Naive thymus-derived CD8-positive, alpha-beta T cell (primary cell): ENCODE results near the gene HAVCR1. TPM values are rescaled to one million over a fixed set of nuclear protein-coding genes. Genes with fewer than 3 reads are reported as not detected.
"Not testable (repeated sequence)": the region's sequence is repeated elsewhere in the genome, so short reads cannot be mapped to it uniquely, and the experiment has no call there.

Experiments
- ATAC-seq, 2 donors: fragments of 150-1000 bp; cut with Tn5 transposase in 1 of 2; sonication (Bioruptor Pico), chemical (Tn5 transposase) in 1 of 2; 1 replicate in 1 of 2; 2 replicates in 1 of 2; pipeline ENCODE4 v1.10.0; 2021; ENCODE audit warnings: mild to moderate bottlenecking in 2 of 2, moderate library complexity in 2 of 2
- POLR2A ChIA-PET: fragments of 350-600 bp; sonication (Branson Sonifier 250); formaldehyde crosslinking; loops from one replicate; lab custom pipeline; 2021; ENCODE audit warnings: antibody characterized with exemption; lab: Charles Lee
- DNase-seq, 10 donors: peaks; one replicate each; pipeline versions ENCODE4 v3.0.0 to v3.0.0-alpha.2; 2020 to 2022
- H3K27ac Mint-ChIP-seq, 10 donors: one replicate each; pipeline ENCODE4 v1.8.0; 2020 to 2022; ENCODE audit warnings: mild to moderate bottlenecking in 10 of 10, mixed read lengths in 10 of 10, moderate library complexity in 4 of 10, inconsistent platforms in 1 of 10
- H3K27me3 Mint-ChIP-seq, 5 donors: one replicate each; pipeline ENCODE4 v1.8.0; 2021 to 2022; ENCODE audit warnings: mixed read lengths in 5 of 5
- H3K36me3 Mint-ChIP-seq, 3 donors: one replicate each; pipeline ENCODE4 v1.8.0; 2020 to 2022; ENCODE audit warnings: mixed read lengths in 3 of 3, mild to moderate bottlenecking in 2 of 3, inconsistent platforms in 1 of 3
- H3K4me1 Mint-ChIP-seq, 4 donors: one replicate each; pipeline ENCODE4 v1.8.0; 2021 to 2022; ENCODE audit warnings: mixed read lengths in 4 of 4
- H3K4me3 Mint-ChIP-seq, 10 donors: one replicate each; pipeline ENCODE4 v1.8.0; 2020 to 2022; ENCODE audit warnings: mild to moderate bottlenecking in 10 of 10, mixed read lengths in 10 of 10, moderate library complexity in 6 of 10, inconsistent platforms in 1 of 10
- H3K9me3 Mint-ChIP-seq, 9 donors: one replicate each; pipeline ENCODE4 v1.8.0; 2020 to 2022; ENCODE audit warnings: mixed read lengths in 9 of 9, mild to moderate bottlenecking in 3 of 9, inconsistent platforms in 1 of 9, moderate library complexity in 1 of 9
- polyA plus RNA-seq, 3 donors: library from polyadenylated mRNA; unstranded; fragments of 300-500 nt; fragmentation: Illumina TruSeq; gene quantifications; one replicate each; pipeline ENCODE4 v1.2.3, GENCODE V29; 2021
- total RNA-seq, 8 experiments: library from RNA in 2 of 8; stranded (reverse) in 2 of 8; gene quantifications; one replicate each; pipeline ENCODE4 v1.2.3 and lab custom pipeline; 2021 to 2026

The HAVCR1 gene
- total and polyA plus RNA-seq, 5 experiments from 2014 or later: 2.3 to 30.2 (median 4.7) TPM

DNA sequence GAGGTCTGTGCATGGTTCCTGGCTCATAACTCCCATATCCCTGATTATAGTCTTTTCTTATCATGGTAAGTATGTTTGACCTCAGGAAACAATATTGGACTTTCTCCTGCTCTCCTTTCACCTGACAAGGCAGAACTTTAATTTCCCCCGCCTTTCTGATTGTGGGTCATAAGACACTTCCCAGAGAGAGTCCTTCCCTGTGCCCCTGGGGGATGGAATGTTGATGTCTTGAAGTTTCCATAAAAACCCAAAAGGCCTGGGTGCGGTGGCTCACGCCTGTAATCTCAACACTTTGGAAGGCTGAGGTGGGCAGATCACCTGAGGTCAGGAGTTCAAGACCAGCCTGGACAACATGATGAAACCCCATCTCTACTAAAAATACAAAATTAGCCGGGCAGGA is 11.9 kb downstream of the HAVCR1 start:
- POLR2A ChIA-PET, H3K27me3 Mint-ChIP-seq, ATAC-seq, H3K9me3 Mint-ChIP-seq, DNase-seq: not testable (repeated sequence)
- Mint-ChIP-seq H3K27ac (peak overlapping the region in 9 of 10 donors; percentile 21 to 92 (median 81)), H3K36me3 (peaks cover 6 to 24% (median 8%) of the 10 kb centered on the region in 3 donors), H3K4me1 (peaks cover 40 to 76% (median 63%) of the 10 kb centered on the region in 4 donors), H3K4me3 (peak overlapping the region in 7 of 10 donors; percentile 12 to 92 (median 36))

- Mint-ChIP-seq H3K27me3 (no peaks in the 10 kb centered on the region), H3K36me3 (peaks cover 6 to 29% (median 16%) of the 10 kb centered on the region in 3 donors), H3K9me3 (peaks cover 0 to 2% (median 0%) of the 10 kb centered on the region in 9 donors), H3K4me3 (peak overlapping the region in 7 of 10 donors; percentile 2 to 58 (median 34)), H3K4me1 (peaks cover 36 to 66% (median 56%) of the 10 kb centered on the region in 4 donors), H3K27ac (peak overlapping the region in 8 of 10 donors; percentile 27 to 87 (median 81))
- ATAC-seq (no peak), DNase-seq (no peak)
- POLR2A ChIA-PET: interaction anchor here (1.0 to 1.3 kb wide), 2 partner anchors 21 to 97 kb away, joined by 3 to 4 read pairs; partner anchors contain the start of gene MED7
Observed at GRCh38 chr5:157046041-157046440, 12.9 kb downstream of the HAVCR1 start.

- ATAC-seq: no peak
- H3K4me3 Mint-ChIP-seq: peak overlapping the region in 5 of 10 donors; percentile 14 to 58 (median 34)
- H3K9me3 Mint-ChIP-seq: peaks cover 0 to 2% (median 0%) of the 10 kb centered on the region in 9 donors
- H3K36me3 Mint-ChIP-seq: peaks cover 6 to 30% (median 18%) of the 10 kb centered on the region in 3 donors
- H3K27ac Mint-ChIP-seq: peak overlapping the region in 8 of 10 donors; percentile 27 to 87 (median 71)
- H3K27me3 Mint-ChIP-seq: no peaks in the 10 kb centered on the region
- POLR2A ChIA-PET: interaction anchor here (1.0 to 1.3 kb wide), 2 partner anchors 20 to 97 kb away, joined by 3 to 4 read pairs; partner anchors contain the start of gene MED7
- peaks cover 33 to 62% (median 53%) of the 10 kb centered on the region in 4 donors for H3K4me1 Mint-ChIP-seq
- no peak for DNase-seq
Observed at GRCh38 chr5:157045601-157046000, 13.3 kb downstream of the HAVCR1 start.

- H3K9me3 Mint-ChIP-seq: no peaks in the 10 kb centered on the region
- DNase-seq (no peak), ATAC-seq (no peak)
- H3K4me1 Mint-ChIP-seq: peaks cover 11 to 21% (median 12%) of the 10 kb centered on the region in 4 donors
- H3K4me3 Mint-ChIP-seq: peak overlapping the region in 8 of 10 donors; percentile 1 to 72 (median 48)
- POLR2A ChIA-PET: no interaction called here
- no peaks in the 10 kb centered on the region for H3K27me3 Mint-ChIP-seq
- peak overlapping the region in 7 of 10 donors; percentile 2 to 86 (median 44) for H3K27ac Mint-ChIP-seq
- peaks cover 0 to 57% (median 28%) of the 10 kb centered on the region in 3 donors for H3K36me3 Mint-ChIP-seq
Observed at GRCh38 chr5:157038568-157039187, 20.2 kb downstream of the HAVCR1 start.

DNA sequence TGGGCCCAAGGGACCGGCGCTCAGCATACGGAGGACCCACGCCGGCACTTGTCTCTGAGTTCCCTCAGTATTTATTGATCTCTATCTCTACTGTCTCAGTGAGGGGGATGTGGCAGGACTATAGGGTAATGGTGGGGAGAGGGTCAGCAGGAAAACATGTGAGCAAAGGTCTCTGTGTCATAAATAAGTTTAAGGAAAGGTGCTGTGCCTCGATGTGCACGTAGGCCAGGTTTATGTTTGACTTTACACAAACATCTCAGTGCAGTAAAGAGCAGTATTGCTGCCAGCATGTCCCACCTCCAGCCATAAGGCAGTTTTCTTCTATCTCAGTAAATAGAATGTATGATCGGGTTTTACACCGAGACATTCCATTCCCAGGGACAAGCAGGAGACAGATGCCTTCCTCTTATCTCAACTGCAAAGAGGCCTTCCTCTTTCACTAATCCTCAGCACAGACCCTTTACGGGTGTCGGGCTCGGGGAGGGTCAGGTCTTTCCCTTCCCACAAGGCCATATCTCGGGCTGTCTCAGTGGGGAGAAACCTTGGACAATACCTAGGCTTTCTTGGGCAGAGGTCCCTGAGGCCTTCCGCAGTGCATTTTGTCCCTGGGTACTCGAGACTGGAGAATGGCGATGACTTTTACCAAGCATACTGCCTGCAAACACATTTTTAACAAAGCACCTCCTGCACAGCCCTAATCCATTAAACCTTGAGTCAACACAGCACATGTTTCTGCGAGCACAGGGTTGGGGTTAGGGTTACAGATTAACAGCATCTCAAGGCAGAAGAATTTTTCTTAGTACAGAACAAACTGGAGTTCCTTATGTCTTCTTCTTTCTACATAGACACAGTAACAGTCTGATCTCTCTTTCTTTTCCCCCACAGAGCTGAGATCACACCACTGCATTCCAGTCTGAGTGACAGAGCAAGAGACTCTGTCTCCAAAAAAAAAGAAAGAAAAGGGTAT is 24.5 kb downstream of the HAVCR1 start:
- Mint-ChIP-seq H3K27ac (peak overlapping the region in 3 of 10 donors; percentile 45 to 66 (median 54)), H3K4me1 (peaks cover 12 to 27% (median 22%) of the 10 kb centered on the region in 4 donors), H3K36me3 (peaks cover 0 to 65% (median 24%) of the 10 kb centered on the region in 3 donors)
- H3K4me3 Mint-ChIP-seq, ATAC-seq, H3K27me3 Mint-ChIP-seq, H3K9me3 Mint-ChIP-seq, DNase-seq, POLR2A ChIA-PET: not testable (repeated sequence)

DNA sequence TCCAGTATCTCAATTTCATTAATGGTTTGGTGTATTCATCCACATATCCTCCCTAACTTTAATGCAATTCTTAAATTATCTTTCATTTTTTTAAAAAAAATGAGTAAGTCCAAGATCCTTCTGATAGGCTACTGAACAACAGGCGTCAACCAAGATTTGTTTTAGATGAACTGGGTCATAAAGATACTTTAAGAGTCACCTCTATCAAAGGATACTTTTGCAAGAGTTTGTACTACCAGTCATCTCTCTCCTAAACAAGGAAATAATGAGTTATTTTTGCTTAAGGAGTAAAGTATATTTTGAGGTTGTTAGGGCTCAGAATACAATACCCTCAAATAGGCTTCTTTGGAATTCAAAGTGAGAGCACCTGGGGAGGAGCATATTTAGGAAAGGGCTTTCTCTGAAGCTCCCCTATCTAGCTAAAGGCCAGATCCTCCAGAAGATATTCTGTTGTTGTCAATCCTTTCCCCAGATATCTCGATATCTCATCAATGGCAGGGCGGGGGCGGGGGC is 25.8 kb downstream of the HAVCR1 start:
- H3K27me3 Mint-ChIP-seq: peaks cover 0 to 2% (median 0%) of the 10 kb centered on the region in 5 donors

GRCh38 chr5:157030692-157031091 is 28.2 kb downstream of the HAVCR1 start:
- ATAC-seq: no peak
- no peak for DNase-seq
- peak overlapping the region in 7 of 10 donors; percentile 0 to 78 (median 38) for H3K27ac Mint-ChIP-seq
- H3K36me3 Mint-ChIP-seq: peaks cover 0 to 51% (median 15%) of the 10 kb centered on the region in 3 donors
- H3K9me3 Mint-ChIP-seq: no peaks in the 10 kb centered on the region
- H3K4me3 Mint-ChIP-seq: no peak overlapping the region
- H3K4me1 Mint-ChIP-seq: peaks cover 1 to 34% (median 32%) of the 10 kb centered on the region in 4 donors
- peaks cover 0 to 2% (median 0%) of the 10 kb centered on the region in 5 donors for H3K27me3 Mint-ChIP-seq
- POLR2A ChIA-PET: no interaction called here

More for the DNA sequence above, 25.8 kb downstream of the HAVCR1 start:
- H3K9me3 Mint-ChIP-seq: no peaks in the 10 kb centered on the region
- no peak overlapping the region for H3K4me3 Mint-ChIP-seq
- DNase-seq (no peak), ATAC-seq (no peak)
- H3K36me3 Mint-ChIP-seq: peaks cover 0 to 64% (median 24%) of the 10 kb centered on the region in 3 donors
- H3K4me1 Mint-ChIP-seq: peaks cover 7 to 26% (median 21%) of the 10 kb centered on the region in 4 donors
- H3K27ac Mint-ChIP-seq: peak overlapping the region in 3 of 10 donors; percentile 6 to 28 (median 26)
- POLR2A ChIA-PET: no interaction called here

GRCh38 chr5:157029457-157029856 is 29.5 kb downstream of the HAVCR1 start:
- peaks cover 0 to 40% (median 15%) of the 10 kb centered on the region in 3 donors for H3K36me3 Mint-ChIP-seq
- POLR2A ChIA-PET: interaction anchor here (0.8 kb wide), 1 partner anchor 113 kb away, joined by 3 read pairs; the partner anchor contains the start of gene MED7
- peak overlapping the region in 7 of 10 donors; percentile 1 to 78 (median 40) for H3K27ac Mint-ChIP-seq
- H3K4me1 Mint-ChIP-seq: peaks cover 10 to 47% (median 44%) of the 10 kb centered on the region in 4 donors
- DNase-seq (no peak), ATAC-seq (no peak)
- no peaks in the 10 kb centered on the region for H3K9me3 Mint-ChIP-seq
- H3K4me3 Mint-ChIP-seq: peak overlapping the region in 1 of 10 donors; percentile 4
- peaks cover 0 to 2% (median 0%) of the 10 kb centered on the region in 5 donors for H3K27me3 Mint-ChIP-seq

GRCh38 chr5:157027663-157028062 is 31.3 kb downstream of the HAVCR1 start:
- H3K4me1 Mint-ChIP-seq: peaks cover 10 to 60% (median 53%) of the 10 kb centered on the region in 4 donors
- H3K27me3 Mint-ChIP-seq, H3K9me3 Mint-ChIP-seq, POLR2A ChIA-PET, ATAC-seq, DNase-seq, H3K4me3 Mint-ChIP-seq: not testable (repeated sequence)
- H3K27ac Mint-ChIP-seq: peak overlapping the region in 2 of 10 donors; percentile 22 to 63
- H3K36me3 Mint-ChIP-seq: peaks cover 0 to 28% (median 8%) of the 10 kb centered on the region in 3 donors

- POLR2A ChIA-PET: no interaction called here
- Mint-ChIP-seq H3K36me3 (peaks cover 0 to 21% (median under 1%) of the 10 kb centered on the region in 3 donors), H3K27ac (peak overlapping the region in 7 of 10 donors; percentile 17 to 88 (median 71)), H3K27me3 (peaks cover 0 to 2% (median 0%) of the 10 kb centered on the region in 5 donors), H3K4me1 (peaks cover 14 to 60% (median 59%) of the 10 kb centered on the region in 4 donors), H3K9me3 (no peaks in the 10 kb centered on the region), H3K4me3 (no peak overlapping the region)
- ATAC-seq (no peak), DNase-seq (peak in 1 of 10 donors; percentile 18)
Observed at GRCh38 chr5:157026789-157027424, 32.0 kb downstream of the HAVCR1 start.

DNA sequence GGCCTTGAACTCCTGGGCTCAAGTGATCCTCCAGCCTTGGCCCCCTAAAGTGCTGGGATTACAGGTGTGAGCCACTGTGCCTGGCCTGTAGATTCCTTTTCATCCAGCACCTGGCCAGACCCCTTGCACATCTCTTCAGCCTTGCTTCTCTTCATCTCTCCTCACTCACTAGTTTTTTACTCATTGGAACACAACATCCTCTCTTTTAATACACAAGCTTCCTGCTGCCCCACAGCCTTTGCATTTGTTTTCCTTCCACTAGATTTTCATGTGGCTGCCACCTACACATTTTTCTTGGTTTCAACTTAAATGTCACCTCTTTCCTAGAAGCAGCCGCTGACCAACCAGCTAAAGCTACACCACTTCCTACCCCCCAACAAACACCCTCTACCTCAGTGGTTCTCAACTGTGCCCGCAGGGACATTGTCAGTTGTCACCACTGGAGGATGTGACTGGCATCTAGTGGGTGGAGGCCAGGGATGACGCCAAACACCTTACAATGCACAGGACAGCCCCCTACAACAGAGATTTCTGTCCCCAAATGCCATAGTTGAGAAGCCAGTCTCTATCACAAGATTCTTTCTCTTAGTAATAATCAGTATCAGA is 33.7 kb downstream of the HAVCR1 start:
- Mint-ChIP-seq H3K4me3 (peak overlapping the region in 9 of 10 donors; percentile 2 to 63 (median 43)), H3K9me3 (no peaks in the 10 kb centered on the region), H3K36me3 (peaks cover 0 to 7% (median 0%) of the 10 kb centered on the region in 3 donors), H3K4me1 (peaks cover 13 to 63% (median 57%) of the 10 kb centered on the region in 4 donors), H3K27me3 (peaks cover 0 to 2% (median 0%) of the 10 kb centered on the region in 5 donors), H3K27ac (peak overlapping the region; percentile 67 to 89 (median 84))
- ATAC-seq (peak; percentile 90 to 98), DNase-seq (peak in 9 of 10 donors; percentile 6 to 86 (median 63))
- POLR2A ChIA-PET: interaction anchor here (0.6 to 1.9 kb wide), 3 partner anchors 21 to 117 kb away, joined by 3 to 7 read pairs (median 3); partner anchors contain the start of gene MED7
